Raji (cell line): ENCODE data around the gene PROX1.

ENCODE experiments used
- POLR2A ChIP-seq: IDR thresholded peaks from 2 replicates; pipeline ENCODE4 v1.6.1; 2011; ENCODE audit warnings: low read depth, low read length, control low read depth; ENCODE audit not compliant: insufficient read depth

Gene PROX1

GRCh38 chr1:213985209-213986019 is 2.4 kb upstream of the PROX1 start:
- TF ChIP-seq POLR2A, result no peak

DNA sequence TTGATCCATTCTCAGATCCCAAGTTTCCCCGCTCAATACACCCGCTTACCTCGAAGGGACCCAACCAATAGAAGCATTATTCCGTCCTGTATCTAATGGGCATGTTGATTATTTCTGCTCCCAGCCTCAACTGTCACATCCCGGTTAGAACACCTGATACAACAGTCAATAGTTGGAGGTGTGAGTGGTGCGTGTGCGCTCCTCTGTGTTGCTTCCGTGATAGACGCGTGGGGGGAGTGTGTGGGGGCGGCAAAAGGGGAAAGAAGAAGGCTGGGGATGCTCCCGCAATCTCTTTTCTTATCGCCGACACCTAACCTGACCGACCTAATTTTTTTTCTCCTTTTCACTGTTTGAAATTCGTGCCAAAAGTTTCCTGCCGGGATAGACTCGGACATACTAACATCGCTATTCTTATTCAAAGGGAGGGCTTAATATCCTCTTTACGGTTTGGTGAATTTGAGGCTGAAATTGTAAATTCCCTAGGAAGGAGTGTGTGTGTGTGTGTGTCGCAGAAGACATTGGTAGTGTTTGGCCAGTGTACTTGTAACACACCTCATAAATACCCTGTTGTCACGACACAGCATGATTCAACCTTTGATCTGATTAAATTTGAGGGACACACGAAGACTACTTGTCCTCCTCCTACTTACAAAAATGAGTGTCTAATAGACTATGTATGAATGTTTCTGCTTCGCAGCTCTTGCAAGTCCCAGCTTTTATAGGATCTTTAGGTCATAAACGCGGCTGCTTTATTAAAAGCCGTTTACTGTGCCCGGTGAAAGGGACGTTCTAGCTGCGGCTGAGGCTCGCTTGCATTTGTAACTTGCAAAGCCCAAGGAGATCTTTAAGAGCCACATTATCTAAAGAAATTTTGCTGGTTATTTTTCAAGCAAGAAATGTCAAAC is 1.5 kb upstream of the PROX1 start:
- TF ChIP-seq POLR2A, result no peak

- TF ChIP-seq POLR2A, result no peak
These were observed 885 bp upstream of the PROX1 start for GRCh38 chr1:213986925-213987250.

- TF ChIP-seq POLR2A, result no peak
These were observed 299 bp upstream of the PROX1 start for GRCh38 chr1:213987422-213987926.

DNA sequence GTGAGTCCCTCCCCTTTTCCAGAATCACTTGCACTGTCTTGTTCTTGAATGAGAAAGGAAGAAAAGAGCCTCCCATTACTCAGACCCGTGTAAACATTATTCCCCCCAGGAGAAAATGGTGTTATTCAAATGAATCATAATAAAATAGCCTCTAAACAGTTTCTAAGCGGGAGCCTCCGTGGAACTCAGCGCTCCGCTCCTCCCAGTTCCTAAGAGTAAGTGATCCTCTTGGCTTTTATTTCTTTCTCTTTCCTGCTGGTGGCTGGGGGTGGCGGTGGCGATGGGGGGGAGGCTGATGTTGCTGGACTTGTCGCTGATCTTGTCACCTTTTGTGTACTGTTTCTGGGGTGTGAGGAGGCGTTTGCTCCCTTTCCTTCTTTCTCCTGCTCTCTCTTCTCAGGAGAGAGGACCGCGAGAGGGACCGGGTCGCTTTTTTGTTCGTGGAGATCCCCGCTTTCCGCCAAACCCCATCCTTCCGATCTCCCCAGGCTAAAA is 781 bp downstream of the PROX1 start:
- no peak for TF ChIP-seq POLR2A

- TF ChIP-seq POLR2A, result no peak
These were observed 1.5 kb downstream of the PROX1 start for GRCh38 chr1:213989002-213989855.

DNA sequence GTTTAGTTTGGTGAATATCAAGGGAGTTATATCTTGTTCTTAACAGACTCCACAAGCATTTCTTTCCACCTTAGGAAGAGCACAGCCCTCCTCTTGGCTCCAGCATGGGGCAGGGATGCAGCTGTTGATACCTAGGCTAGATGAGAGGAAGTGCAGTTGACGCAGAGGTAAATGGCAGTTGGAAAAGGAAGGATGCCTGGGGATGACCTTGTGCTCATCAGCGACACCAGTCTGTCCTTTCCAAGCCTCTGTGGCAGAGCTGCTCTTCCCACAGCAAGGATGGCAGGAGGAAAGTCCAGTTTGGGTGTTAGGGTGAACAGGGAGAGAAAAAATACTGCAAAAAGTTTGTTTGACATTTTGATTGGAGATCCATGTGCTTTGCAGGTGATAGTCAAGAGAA is 6.2 kb downstream of the PROX1 start:
- TF ChIP-seq POLR2A, result no peak

DNA sequence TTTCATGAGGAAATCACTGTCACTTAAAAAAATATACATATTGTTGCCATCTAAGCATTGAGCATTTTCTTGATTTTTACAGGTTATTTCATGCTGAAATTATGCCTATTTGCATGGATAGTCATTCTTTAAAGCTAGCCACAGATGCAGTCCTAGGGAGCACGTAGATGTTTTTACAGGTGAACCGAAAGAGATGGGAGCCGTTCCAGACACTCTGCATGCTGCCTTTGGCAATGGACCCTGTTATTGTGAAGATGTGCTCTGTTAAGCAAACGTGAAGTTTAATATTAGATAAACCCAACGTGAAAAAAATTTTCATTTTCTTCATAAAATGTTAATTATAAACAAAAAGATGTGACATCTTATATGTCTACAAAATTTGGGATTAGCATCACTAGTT is 7.1 kb downstream of the PROX1 start:
- no peak for TF ChIP-seq POLR2A

DNA sequence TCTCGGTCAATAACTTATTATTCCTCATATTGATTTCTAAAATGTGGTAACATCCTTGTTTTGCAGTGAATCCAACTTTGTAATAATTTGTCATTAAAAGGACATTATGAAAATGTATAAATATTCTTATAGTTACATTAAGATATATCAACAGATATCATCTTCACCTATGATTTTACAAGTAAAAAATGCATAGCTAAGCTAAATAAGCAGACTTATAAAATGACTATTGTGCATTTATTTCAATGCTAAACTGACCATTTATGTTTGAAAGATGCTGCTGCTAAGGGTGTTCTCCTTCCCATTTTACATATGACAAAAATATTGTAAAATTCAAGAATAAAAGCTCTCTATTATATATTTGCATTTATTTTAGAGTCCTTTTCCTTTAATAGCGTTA is 7.8 kb downstream of the PROX1 start:
- TF ChIP-seq POLR2A, result no peak

DNA sequence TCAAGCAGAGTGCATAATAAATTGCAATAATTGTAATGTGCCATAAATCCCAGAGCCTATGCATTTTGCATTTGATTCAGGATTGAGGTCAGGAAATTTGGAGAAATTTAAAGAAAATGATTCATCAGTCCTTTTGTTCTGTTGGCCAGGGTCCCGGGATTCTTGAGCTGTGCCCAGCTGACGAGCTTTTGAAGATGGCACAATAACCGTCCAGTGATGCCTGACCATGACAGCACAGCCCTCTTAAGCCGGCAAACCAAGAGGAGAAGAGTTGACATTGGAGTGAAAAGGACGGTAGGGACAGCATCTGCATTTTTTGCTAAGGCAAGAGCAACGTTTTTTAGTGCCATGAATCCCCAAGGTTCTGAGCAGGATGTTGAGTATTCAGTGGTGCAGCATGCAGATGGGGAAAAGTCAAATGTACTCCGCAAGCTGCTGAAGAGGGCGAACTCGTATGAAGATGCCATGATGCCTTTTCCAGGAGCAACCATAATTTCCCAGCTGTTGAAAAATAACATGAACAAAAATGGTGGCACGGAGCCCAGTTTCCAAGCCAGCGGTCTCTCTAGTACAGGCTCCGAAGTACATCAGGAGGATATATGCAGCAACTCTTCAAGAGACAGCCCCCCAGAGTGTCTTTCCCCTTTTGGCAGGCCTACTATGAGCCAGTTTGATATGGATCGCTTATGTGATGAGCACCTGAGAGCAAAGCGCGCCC is 8.7 kb downstream of the PROX1 start:
- no peak for TF ChIP-seq POLR2A

GRCh38 chr1:213997038-213997771 is 9.4 kb downstream of the PROX1 start:
- no peak for TF ChIP-seq POLR2A

DNA sequence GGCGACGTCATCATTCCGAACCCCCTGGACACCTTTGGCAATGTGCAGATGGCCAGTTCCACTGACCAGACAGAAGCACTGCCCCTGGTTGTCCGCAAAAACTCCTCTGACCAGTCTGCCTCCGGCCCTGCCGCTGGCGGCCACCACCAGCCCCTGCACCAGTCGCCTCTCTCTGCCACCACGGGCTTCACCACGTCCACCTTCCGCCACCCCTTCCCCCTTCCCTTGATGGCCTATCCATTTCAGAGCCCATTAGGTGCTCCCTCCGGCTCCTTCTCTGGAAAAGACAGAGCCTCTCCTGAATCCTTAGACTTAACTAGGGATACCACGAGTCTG is 10.0 kb downstream of the PROX1 start:
- no peak for TF ChIP-seq POLR2A

- TF ChIP-seq POLR2A, result no peak
These were observed 11.0 kb downstream of the PROX1 start for GRCh38 chr1:213998785-213999184.

- TF ChIP-seq POLR2A, result no peak
These were observed 12.0 kb downstream of the PROX1 start for GRCh38 chr1:213999732-214000131.
